ENCODE results near the gene OTOG. TPM values are rescaled to one million over a fixed set of nuclear protein-coding genes. Genes with fewer than 3 reads are reported as not detected.

OTOG gene
- total RNA-seq, 2 experiments from 2014 or later: not detected

DNA sequence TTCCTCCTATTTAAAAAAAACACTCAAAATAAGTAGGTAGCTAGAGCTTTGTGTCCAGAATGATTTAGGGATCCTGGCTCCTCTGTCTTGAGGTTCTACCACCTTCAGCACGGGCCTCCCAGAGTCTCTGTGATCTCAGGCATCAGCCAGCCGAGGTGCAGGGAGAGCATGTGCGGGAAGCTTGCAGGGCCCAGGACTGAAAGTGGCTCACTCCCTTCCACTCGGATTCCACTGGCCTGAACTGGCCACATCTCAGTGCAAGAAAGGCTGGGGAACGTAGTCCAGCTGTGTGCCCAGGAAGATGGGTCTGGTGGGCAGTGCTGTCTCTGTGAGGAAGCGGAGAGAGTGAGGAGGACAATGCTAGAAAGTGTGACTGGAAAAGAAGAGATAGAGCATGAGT is 104.0 kb downstream of the OTOG start:
- no peak overlapping the region for H3K4me3 Mint-ChIP-seq
- H3K27me3 Mint-ChIP-seq: peaks cover 80% of the 10 kb centered on the region
- no peak for ATAC-seq (ENCODE audit: poor library complexity)
- ChIA-PET CTCF (no interaction called here), POLR2A (no interaction called here)
- Histone ChIP-seq H3K4me3 (ENCODE audit: low read length) (no peak overlapping the region), H3K9me3 (ENCODE audit: control insufficient read depth in 1 of 2, insufficient read depth in 1 of 2, low read length in 2 of 2) (peaks cover 18 to 20% of the 10 kb centered on the region in 2 experiments), H3K4me1 (ENCODE audit: insufficient read depth, low read length) (no peaks in the 10 kb centered on the region), H3K27me3 (ENCODE audit: control insufficient read depth in 1 of 2, insufficient read depth in 2 of 2, low read length in 2 of 2) (peaks cover 38 to 47% of the 10 kb centered on the region in 2 experiments), H3K27ac (ENCODE audit: low read depth in 1 of 2, low read length in 2 of 2) (no peak overlapping the region), H3K36me3 (ENCODE audit: insufficient read depth, low read length) (no peaks in the 10 kb centered on the region)
- no peak for DNase-seq
- no peak overlapping the region for H3K27ac Mint-ChIP-seq
- TF ChIP-seq, protein P1, sequence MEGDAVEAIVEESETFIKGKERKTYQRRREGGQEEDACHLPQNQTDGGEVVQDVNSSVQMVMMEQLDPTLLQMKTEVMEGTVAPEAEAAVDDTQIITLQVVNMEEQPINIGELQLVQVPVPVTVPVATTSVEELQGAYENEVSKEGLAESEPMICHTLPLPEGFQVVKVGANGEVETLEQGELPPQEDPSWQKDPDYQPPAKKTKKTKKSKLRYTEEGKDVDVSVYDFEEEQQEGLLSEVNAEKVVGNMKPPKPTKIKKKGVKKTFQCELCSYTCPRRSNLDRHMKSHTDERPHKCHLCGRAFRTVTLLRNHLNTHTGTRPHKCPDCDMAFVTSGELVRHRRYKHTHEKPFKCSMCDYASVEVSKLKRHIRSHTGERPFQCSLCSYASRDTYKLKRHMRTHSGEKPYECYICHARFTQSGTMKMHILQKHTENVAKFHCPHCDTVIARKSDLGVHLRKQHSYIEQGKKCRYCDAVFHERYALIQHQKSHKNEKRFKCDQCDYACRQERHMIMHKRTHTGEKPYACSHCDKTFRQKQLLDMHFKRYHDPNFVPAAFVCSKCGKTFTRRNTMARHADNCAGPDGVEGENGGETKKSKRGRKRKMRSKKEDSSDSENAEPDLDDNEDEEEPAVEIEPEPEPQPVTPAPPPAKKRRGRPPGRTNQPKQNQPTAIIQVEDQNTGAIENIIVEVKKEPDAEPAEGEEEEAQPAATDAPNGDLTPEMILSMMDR (IDR thresholded peaks at IDR 0.05): no peak
- H3K4me1 Mint-ChIP-seq (ENCODE audit: low read depth): no peaks in the 10 kb centered on the region
- no peaks in the 10 kb centered on the region for H3K36me3 Mint-ChIP-seq (ENCODE audit: low read depth)
- intact Hi-C loops (cut with DNase I, micrococcal nuclease): no loop called here
- H3K9me3 Mint-ChIP-seq: peaks cover 4% of the 10 kb centered on the region

DNA sequence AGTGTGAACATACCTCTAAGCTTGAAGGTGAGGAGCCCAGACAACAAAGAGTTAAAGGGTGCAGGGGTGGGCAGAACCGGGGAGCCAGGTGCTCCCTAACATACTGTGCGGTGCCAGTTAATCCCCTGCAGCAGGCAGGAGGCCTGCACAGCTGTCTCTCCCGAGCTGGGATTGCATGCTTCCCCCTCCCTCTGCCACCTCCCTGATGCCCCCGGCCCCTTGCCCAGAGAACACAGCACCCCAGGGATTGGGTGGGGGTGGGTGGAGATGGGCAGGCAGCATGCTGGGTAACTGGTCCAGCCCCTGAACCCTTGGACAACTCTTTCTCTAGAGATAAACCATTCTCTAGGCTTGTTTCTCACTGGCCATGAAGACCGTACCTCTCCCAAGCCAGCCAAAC is 104.6 kb downstream of the OTOG start:
- peaks cover 18 to 20% of the 10 kb centered on the region in 2 experiments for H3K9me3 ChIP-seq (ENCODE audit: control insufficient read depth in 1 of 2, insufficient read depth in 1 of 2, low read length in 2 of 2)
- no peak overlapping the region for H3K4me3 Mint-ChIP-seq
- CTCF ChIA-PET: no interaction called here
- intact Hi-C loops (cut with DNase I, micrococcal nuclease): no loop called here
- peaks cover 38 to 47% of the 10 kb centered on the region in 2 experiments for H3K27me3 ChIP-seq (ENCODE audit: control insufficient read depth in 1 of 2, insufficient read depth in 2 of 2, low read length in 2 of 2)
- H3K4me1 Mint-ChIP-seq (ENCODE audit: low read depth): no peaks in the 10 kb centered on the region
- no peak overlapping the region for H3K4me3 ChIP-seq (ENCODE audit: low read length)
- POLR2A ChIA-PET: no interaction called here
- peaks cover 4% of the 10 kb centered on the region for H3K9me3 Mint-ChIP-seq
- H3K4me1 ChIP-seq (ENCODE audit: insufficient read depth, low read length): no peaks in the 10 kb centered on the region
- TF ChIP-seq, protein P1 (IDR thresholded peaks at IDR 0.05): no peak
- no peak overlapping the region for H3K27ac Mint-ChIP-seq
- H3K27me3 Mint-ChIP-seq: peaks cover 79% of the 10 kb centered on the region
- DNase-seq (no peak), ATAC-seq (ENCODE audit: poor library complexity) (no peak)
- no peaks in the 10 kb centered on the region for H3K36me3 Mint-ChIP-seq (ENCODE audit: low read depth)
- no peak overlapping the region for H3K27ac ChIP-seq (ENCODE audit: low read depth in 1 of 2, low read length in 2 of 2)
- H3K36me3 ChIP-seq (ENCODE audit: insufficient read depth, low read length): no peaks in the 10 kb centered on the region

DNA sequence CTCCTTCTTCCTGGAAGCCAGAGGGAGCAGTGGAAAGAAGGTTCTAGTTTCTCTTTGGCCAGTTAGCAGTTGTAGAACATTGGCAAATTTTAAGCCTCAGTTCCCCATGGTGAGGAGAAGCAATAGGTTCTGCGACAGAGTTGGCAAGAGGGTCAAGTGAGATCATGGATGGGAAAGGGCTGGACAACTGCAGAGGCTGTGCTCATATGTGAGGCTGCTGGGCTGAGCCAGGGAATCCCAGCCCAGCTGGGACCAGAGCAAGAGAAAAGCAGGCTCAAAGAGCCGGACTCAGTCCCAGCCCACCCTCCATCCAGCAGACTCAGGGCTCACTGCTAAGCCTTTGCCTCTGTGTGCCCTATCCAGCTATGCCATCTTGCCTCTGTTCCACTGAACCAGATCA is 105.5 kb downstream of the OTOG start:
- Histone ChIP-seq H3K27ac (ENCODE audit: low read depth in 1 of 2, low read length in 2 of 2) (no peak overlapping the region), H3K9me3 (ENCODE audit: control insufficient read depth in 1 of 2, insufficient read depth in 1 of 2, low read length in 2 of 2) (peaks cover 13 to 16% of the 10 kb centered on the region in 2 experiments), H3K27me3 (ENCODE audit: control insufficient read depth in 1 of 2, insufficient read depth in 2 of 2, low read length in 2 of 2) (peaks cover 38 to 47% of the 10 kb centered on the region in 2 experiments), H3K4me1 (ENCODE audit: insufficient read depth, low read length) (no peaks in the 10 kb centered on the region), H3K4me3 (ENCODE audit: low read length) (no peak overlapping the region), H3K36me3 (ENCODE audit: insufficient read depth, low read length) (no peaks in the 10 kb centered on the region)
- H3K4me1 Mint-ChIP-seq (ENCODE audit: low read depth): no peaks in the 10 kb centered on the region
- no peak overlapping the region for H3K4me3 Mint-ChIP-seq
- H3K27ac Mint-ChIP-seq: no peak overlapping the region
- H3K9me3 Mint-ChIP-seq: peaks cover 4% of the 10 kb centered on the region
- intact Hi-C loops (cut with DNase I, micrococcal nuclease): no loop called here
- POLR2A ChIA-PET: no interaction called here
- peaks cover 79% of the 10 kb centered on the region for H3K27me3 Mint-ChIP-seq
- ATAC-seq (ENCODE audit: poor library complexity) (no peak), DNase-seq (no peak)
- TF ChIP-seq, protein P1 (IDR thresholded peaks at IDR 0.05): no peak
- H3K36me3 Mint-ChIP-seq (ENCODE audit: low read depth): no peaks in the 10 kb centered on the region
- CTCF ChIA-PET: no interaction called here
